Liver (tissue), 9 donors: ENCODE measurements around the gene PLCG2. TPM values are rescaled to one million over a fixed set of nuclear protein-coding genes. Genes with fewer than 3 reads are reported as not detected.

ENCODE experiments used
- DNase-seq: peaks from one replicate; pipeline ENCODE4 v3.0.0-alpha.2; 2017; ENCODE audit warnings: low spot score
- H3K27ac ChIP-seq, 2 donors: one replicate each; pipeline ENCODE4 v1.7.0; 2013; ENCODE audit warnings: inconsistent platforms in 2 of 2, low read length in 2 of 2, control low read depth in 1 of 2, low read depth in 1 of 2, mild to moderate bottlenecking in 1 of 2
- H3K27me3 ChIP-seq, 4 donors: one replicate each; pipeline versions ENCODE4 v1.6.1 to v1.7.0; 2013; ENCODE audit warnings: low read length in 3 of 4, inconsistent platforms in 1 of 4, mild to moderate bottlenecking in 1 of 4, moderate library complexity in 1 of 4; ENCODE audit not compliant: control insufficient read depth in 4 of 4, insufficient read depth in 4 of 4
- H3K36me3 ChIP-seq, 4 donors: one replicate each; pipeline versions ENCODE4 v1.6.1 to v1.7.0; 2013; ENCODE audit warnings: low read length in 3 of 4, mild to moderate bottlenecking in 3 of 4, low read depth in 1 of 4, moderate library complexity in 1 of 4; ENCODE audit not compliant: control insufficient read depth in 4 of 4, insufficient read depth in 3 of 4
- H3K4me1 ChIP-seq, 4 donors: one replicate each; pipeline versions ENCODE4 v1.6.1 to v1.7.0; 2013; ENCODE audit warnings: low read length in 3 of 4, mild to moderate bottlenecking in 3 of 4, moderate library complexity in 1 of 4; ENCODE audit not compliant: control insufficient read depth in 4 of 4, insufficient read depth in 4 of 4
- H3K4me3 ChIP-seq, 3 donors: one replicate each; pipeline versions ENCODE4 v1.6.1 to v1.7.0; 2013; ENCODE audit warnings: low read length in 3 of 3, control low read depth in 1 of 3, low read depth in 1 of 3, mild to moderate bottlenecking in 1 of 3
- H3K9ac ChIP-seq, 2 donors: one replicate each; pipeline ENCODE4 v1.7.0; 2013; ENCODE audit warnings: low read length in 2 of 2, mild to moderate bottlenecking in 2 of 2, moderate library complexity in 2 of 2, control low read depth in 1 of 2, low read depth in 1 of 2
- H3K9me3 ChIP-seq, 4 donors: one replicate each; pipeline versions ENCODE4 v1.6.1 to v1.7.0; 2013; ENCODE audit warnings: low read length in 3 of 4; ENCODE audit not compliant: control insufficient read depth in 4 of 4
- ATF3 ChIP-seq: IDR thresholded peaks from 2 replicates; pipeline ENCODE4 v1.6.1; 2016; ENCODE audit warnings: antibody characterized with exemption
- EGR1 ChIP-seq, 2 donors: IDR thresholded peaks; 2 replicates each; pipeline ENCODE4 v1.6.1; 2016 to 2018; ENCODE audit warnings: antibody characterized with exemption in 2 of 2, low read depth in 2 of 2
- FOXA1 ChIP-seq: IDR thresholded peaks from 2 replicates; pipeline ENCODE4 v1.6.1; 2016; ENCODE audit warnings: antibody characterized with exemption
- FOXA2 ChIP-seq: IDR thresholded peaks from 2 replicates; pipeline ENCODE4 v1.6.1; 2016; ENCODE audit warnings: antibody characterized with exemption
- GABPA ChIP-seq, 2 donors: IDR thresholded peaks in 1 of 2; conservative IDR thresholded peaks in 1 of 2; 2 replicates each; pipeline ENCODE4 v1.6.1; 2016; ENCODE audit warnings: antibody characterized with exemption in 2 of 2, mild to moderate bottlenecking in 1 of 2, moderate library complexity in 1 of 2
- HNF4A ChIP-seq, 2 donors: conservative IDR thresholded peaks; 2 replicates each; pipeline ENCODE4 v1.6.1; 2016; ENCODE audit warnings: antibody characterized with exemption in 2 of 2, mild to moderate bottlenecking in 2 of 2
- HNF4G ChIP-seq: IDR thresholded peaks from 2 replicates; pipeline ENCODE4 v1.6.1; 2016; ENCODE audit warnings: antibody characterized with exemption
- JUND ChIP-seq, 2 donors: IDR thresholded peaks; 2 replicates each; pipeline ENCODE4 v1.6.1; 2016; ENCODE audit warnings: antibody characterized with exemption in 2 of 2
- NR2F2 ChIP-seq: IDR thresholded peaks from 2 replicates; pipeline ENCODE4 v1.6.1; 2016; ENCODE audit warnings: antibody characterized with exemption
- RAD21 ChIP-seq, 2 donors: IDR thresholded peaks; 2 replicates each; pipeline ENCODE4 v1.6.1; 2016; ENCODE audit warnings: antibody characterized with exemption in 2 of 2, mild to moderate bottlenecking in 2 of 2
- RXRA ChIP-seq, 2 donors: IDR thresholded peaks; 2 replicates each; pipeline ENCODE4 v1.6.1; 2017 to 2018; ENCODE audit warnings: antibody characterized with exemption in 2 of 2, mild to moderate bottlenecking in 1 of 2
- SP1 ChIP-seq: IDR thresholded peaks from 2 replicates; pipeline ENCODE4 v1.6.1; 2018; ENCODE audit warnings: antibody characterized with exemption, mild to moderate bottlenecking
- TAF1 ChIP-seq: conservative IDR thresholded peaks from 2 replicates; pipeline ENCODE4 v1.6.1; 2016; ENCODE audit warnings: antibody characterized with exemption, mild to moderate bottlenecking
- YY1 ChIP-seq: IDR thresholded peaks from 2 replicates; pipeline ENCODE4 v1.6.1; 2016; ENCODE audit warnings: antibody characterized with exemption, mild to moderate bottlenecking
- WGBS: extraction: QIAGEN DNeasy Blood & Tissue Kit; methylation state at CpG from one replicate; pipeline ENCODE4 v1.1.7; 2013; 5-methylcytosine and 5-hydroxymethylcytosine counted together
- polyA plus RNA-seq, 2 donors: library from polyadenylated mRNA; stranded (reverse) in 1 of 2; unstranded in 1 of 2; fragments of 200-250 nt in 1 of 2; fragments of >200 nt in 1 of 2; fragmentation: Nextera tagmentation in 1 of 2; extraction: Ambion mirVana in 1 of 2; gene quantifications; one replicate each; pipeline versions ENCODE4 v1.2.1 to v1.2.3, GENCODE V29; 2013 to 2015
- total RNA-seq, 2 donors: library from RNA; depleted of rRNA; stranded (reverse); fragments of >200 nt; gene quantifications; one replicate each; pipeline ENCODE4 v1.2.3, GENCODE V29; 2014
- TF ChIP-seq, protein P1 (sequence below): IDR thresholded peaks from 2 replicates; pipeline ENCODE4 v1.6.1; 2016; ENCODE audit warnings: antibody characterized with exemption, mild to moderate bottlenecking
- TF ChIP-seq, protein P2 (sequence below): fragments of 150-350 bp; IDR thresholded peaks from 2 replicates; pipeline ENCODE4 v1.5.1; 2017; ENCODE audit warnings: improper control_type of control experiment, low read depth, low read length; ENCODE audit not compliant: missing input control
- TF ChIP-seq, protein P3 (sequence below): IDR thresholded peaks from 2 replicates; pipeline ENCODE4 v1.6.1; 2016; ENCODE audit warnings: antibody characterized with exemption
- TF ChIP-seq, protein P4 (sequence below): IDR thresholded peaks from 2 replicates; pipeline ENCODE4 v1.6.1; 2016; ENCODE audit warnings: antibody characterized with exemption
- donor health status: healthy.
- donor health status: healthy.
- donor health status: healthy.
- donor health status: healthy.
- donor health status: healthy.

The PLCG2 gene
- total and polyA plus RNA-seq, 4 donors, result 7.1 to 21.6 (median 15.8) TPM

- Histone ChIP-seq H3K27me3 (no peaks in the 10 kb centered on the region), H3K4me3 (no peak overlapping the region), H3K9me3 (no peaks in the 10 kb centered on the region), H3K36me3 (no peaks in the 10 kb centered on the region), H3K27ac (peak overlapping the region in 1 of 2 donors; percentile 55), H3K4me1 (no peaks in the 10 kb centered on the region), H3K9ac (no peak overlapping the region)
- TF ChIP-seq NR2F2 (no peak), HNF4A (conservative IDR thresholded peaks at IDR 0.05) (peak in 1 of 2 donors; percentile 54)
- WGBS, result 78% methylated on average over 12 of the region's 12 CpGs
- DNase-seq, result no peak
These were observed 53.9 kb downstream of the PLCG2 start for GRCh38 chr16:81832801-81833547.

- no peak for DNase-seq
- Histone ChIP-seq H3K9ac (no peak overlapping the region), H3K9me3 (no peaks in the 10 kb centered on the region), H3K4me3 (no peak overlapping the region), H3K36me3 (no peaks in the 10 kb centered on the region), H3K27me3 (no peaks in the 10 kb centered on the region), H3K4me1 (no peaks in the 10 kb centered on the region), H3K27ac (no peak overlapping the region)
- WGBS, result 89% methylated on average over 10 of the region's 10 CpGs
- TF ChIP-seq JUND (IDR thresholded peaks at IDR 0.05), result no peak
- TF ChIP-seq YY1, result no peak
- TF ChIP-seq, protein P1, sequence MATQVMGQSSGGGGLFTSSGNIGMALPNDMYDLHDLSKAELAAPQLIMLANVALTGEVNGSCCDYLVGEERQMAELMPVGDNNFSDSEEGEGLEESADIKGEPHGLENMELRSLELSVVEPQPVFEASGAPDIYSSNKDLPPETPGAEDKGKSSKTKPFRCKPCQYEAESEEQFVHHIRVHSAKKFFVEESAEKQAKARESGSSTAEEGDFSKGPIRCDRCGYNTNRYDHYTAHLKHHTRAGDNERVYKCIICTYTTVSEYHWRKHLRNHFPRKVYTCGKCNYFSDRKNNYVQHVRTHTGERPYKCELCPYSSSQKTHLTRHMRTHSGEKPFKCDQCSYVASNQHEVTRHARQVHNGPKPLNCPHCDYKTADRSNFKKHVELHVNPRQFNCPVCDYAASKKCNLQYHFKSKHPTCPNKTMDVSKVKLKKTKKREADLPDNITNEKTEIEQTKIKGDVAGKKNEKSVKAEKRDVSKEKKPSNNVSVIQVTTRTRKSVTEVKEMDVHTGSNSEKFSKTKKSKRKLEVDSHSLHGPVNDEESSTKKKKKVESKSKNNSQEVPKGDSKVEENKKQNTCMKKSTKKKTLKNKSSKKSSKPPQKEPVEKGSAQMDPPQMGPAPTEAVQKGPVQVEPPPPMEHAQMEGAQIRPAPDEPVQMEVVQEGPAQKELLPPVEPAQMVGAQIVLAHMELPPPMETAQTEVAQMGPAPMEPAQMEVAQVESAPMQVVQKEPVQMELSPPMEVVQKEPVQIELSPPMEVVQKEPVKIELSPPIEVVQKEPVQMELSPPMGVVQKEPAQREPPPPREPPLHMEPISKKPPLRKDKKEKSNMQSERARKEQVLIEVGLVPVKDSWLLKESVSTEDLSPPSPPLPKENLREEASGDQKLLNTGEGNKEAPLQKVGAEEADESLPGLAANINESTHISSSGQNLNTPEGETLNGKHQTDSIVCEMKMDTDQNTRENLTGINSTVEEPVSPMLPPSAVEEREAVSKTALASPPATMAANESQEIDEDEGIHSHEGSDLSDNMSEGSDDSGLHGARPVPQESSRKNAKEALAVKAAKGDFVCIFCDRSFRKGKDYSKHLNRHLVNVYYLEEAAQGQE, result no peak
- TF ChIP-seq RAD21 (IDR thresholded peaks at IDR 0.05), result no peak
- TF ChIP-seq, protein P2, sequence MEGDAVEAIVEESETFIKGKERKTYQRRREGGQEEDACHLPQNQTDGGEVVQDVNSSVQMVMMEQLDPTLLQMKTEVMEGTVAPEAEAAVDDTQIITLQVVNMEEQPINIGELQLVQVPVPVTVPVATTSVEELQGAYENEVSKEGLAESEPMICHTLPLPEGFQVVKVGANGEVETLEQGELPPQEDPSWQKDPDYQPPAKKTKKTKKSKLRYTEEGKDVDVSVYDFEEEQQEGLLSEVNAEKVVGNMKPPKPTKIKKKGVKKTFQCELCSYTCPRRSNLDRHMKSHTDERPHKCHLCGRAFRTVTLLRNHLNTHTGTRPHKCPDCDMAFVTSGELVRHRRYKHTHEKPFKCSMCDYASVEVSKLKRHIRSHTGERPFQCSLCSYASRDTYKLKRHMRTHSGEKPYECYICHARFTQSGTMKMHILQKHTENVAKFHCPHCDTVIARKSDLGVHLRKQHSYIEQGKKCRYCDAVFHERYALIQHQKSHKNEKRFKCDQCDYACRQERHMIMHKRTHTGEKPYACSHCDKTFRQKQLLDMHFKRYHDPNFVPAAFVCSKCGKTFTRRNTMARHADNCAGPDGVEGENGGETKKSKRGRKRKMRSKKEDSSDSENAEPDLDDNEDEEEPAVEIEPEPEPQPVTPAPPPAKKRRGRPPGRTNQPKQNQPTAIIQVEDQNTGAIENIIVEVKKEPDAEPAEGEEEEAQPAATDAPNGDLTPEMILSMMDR, result no peak
- TF ChIP-seq, protein P3, sequence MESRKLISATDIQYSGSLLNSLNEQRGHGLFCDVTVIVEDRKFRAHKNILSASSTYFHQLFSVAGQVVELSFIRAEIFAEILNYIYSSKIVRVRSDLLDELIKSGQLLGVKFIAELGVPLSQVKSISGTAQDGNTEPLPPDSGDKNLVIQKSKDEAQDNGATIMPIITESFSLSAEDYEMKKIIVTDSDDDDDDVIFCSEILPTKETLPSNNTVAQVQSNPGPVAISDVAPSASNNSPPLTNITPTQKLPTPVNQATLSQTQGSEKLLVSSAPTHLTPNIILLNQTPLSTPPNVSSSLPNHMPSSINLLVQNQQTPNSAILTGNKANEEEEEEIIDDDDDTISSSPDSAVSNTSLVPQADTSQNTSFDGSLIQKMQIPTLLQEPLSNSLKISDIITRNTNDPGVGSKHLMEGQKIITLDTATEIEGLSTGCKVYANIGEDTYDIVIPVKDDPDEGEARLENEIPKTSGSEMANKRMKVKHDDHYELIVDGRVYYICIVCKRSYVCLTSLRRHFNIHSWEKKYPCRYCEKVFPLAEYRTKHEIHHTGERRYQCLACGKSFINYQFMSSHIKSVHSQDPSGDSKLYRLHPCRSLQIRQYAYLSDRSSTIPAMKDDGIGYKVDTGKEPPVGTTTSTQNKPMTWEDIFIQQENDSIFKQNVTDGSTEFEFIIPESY, result no peak
- no peak for TF ChIP-seq EGR1 (IDR thresholded peaks at IDR 0.05; ENCODE audit: low read depth in 2 of 2)
- TF ChIP-seq FOXA1, result no peak
- TF ChIP-seq GABPA (IDR thresholded peaks at IDR 0.05 in 1 of 2, conservative IDR thresholded peaks at IDR 0.05 in 1 of 2), result no peak
- TF ChIP-seq TAF1, result no peak
- no peak for TF ChIP-seq ATF3
- TF ChIP-seq, protein P4, sequence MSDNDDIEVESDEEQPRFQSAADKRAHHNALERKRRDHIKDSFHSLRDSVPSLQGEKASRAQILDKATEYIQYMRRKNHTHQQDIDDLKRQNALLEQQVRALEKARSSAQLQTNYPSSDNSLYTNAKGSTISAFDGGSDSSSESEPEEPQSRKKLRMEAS, result no peak
- no peak for TF ChIP-seq SP1
- TF ChIP-seq HNF4A (conservative IDR thresholded peaks at IDR 0.05), result no peak
- TF ChIP-seq HNF4G, result no peak
- no peak for TF ChIP-seq RXRA (IDR thresholded peaks at IDR 0.05)
- no peak for TF ChIP-seq NR2F2
- no peak for TF ChIP-seq FOXA2
These were observed 54.7 kb downstream of the PLCG2 start for GRCh38 chr16:81833751-81834150.
